Ishikawa (cell line): Measurements from ENCODE around the gene HUS1.
A peak's percentile ranks its signal among the peaks of the same experiment; 100 is the strongest.

ENCODE experiments used
- CEBPB ChIP-seq: IDR thresholded peaks from 2 replicates; pipeline ENCODE4 v1.6.1; 2012
- CREB1 ChIP-seq: IDR thresholded peaks from 2 replicates; pipeline ENCODE4 v1.6.1; 2012; ENCODE audit warnings: low read depth
- EGR1 ChIP-seq: IDR thresholded peaks from 2 replicates; pipeline ENCODE4 v1.6.1; 2012
- EP300 ChIP-seq: IDR thresholded peaks from 2 replicates; pipeline ENCODE4 v1.6.1; 2012; ENCODE audit warnings: borderline replicate concordance
- FOXM1 ChIP-seq: IDR thresholded peaks from 2 replicates; pipeline ENCODE4 v1.6.1; 2012; ENCODE audit warnings: low read depth, borderline replicate concordance
- NFIC ChIP-seq: IDR thresholded peaks from 2 replicates; pipeline ENCODE4 v1.6.1; 2012
- RAD21 ChIP-seq: IDR thresholded peaks from 2 replicates; pipeline ENCODE4 v1.6.1; 2012; ENCODE audit warnings: low read depth
- TAF1 ChIP-seq: IDR thresholded peaks from 2 replicates; pipeline ENCODE4 v1.6.1; 2012; ENCODE audit warnings: low read depth, mild to moderate bottlenecking
- TCF12 ChIP-seq: IDR thresholded peaks from 2 replicates; pipeline ENCODE4 v1.6.1; 2012; ENCODE audit warnings: low read depth
- TEAD4 ChIP-seq: IDR thresholded peaks from 2 replicates; pipeline ENCODE4 v1.6.1; 2012
- YY1 ChIP-seq: IDR thresholded peaks from 2 replicates; pipeline ENCODE4 v1.6.1; 2012; ENCODE audit warnings: low read depth
- ZBTB7A ChIP-seq: IDR thresholded peaks from 2 replicates; pipeline ENCODE4 v1.6.1; 2012; ENCODE audit warnings: low read depth
- TF ChIP-seq, protein P1 (sequence below): IDR thresholded peaks from 2 replicates; pipeline ENCODE4 v1.6.1; 2012
- TF ChIP-seq, protein P2 (sequence below): IDR thresholded peaks from 2 replicates; pipeline ENCODE4 v1.6.1; 2012; ENCODE audit warnings: low read depth, mild to moderate bottlenecking
- TF ChIP-seq, protein P3 (sequence below): IDR thresholded peaks from 2 replicates; pipeline ENCODE4 v1.6.1; 2012

The HUS1 gene

DNA sequence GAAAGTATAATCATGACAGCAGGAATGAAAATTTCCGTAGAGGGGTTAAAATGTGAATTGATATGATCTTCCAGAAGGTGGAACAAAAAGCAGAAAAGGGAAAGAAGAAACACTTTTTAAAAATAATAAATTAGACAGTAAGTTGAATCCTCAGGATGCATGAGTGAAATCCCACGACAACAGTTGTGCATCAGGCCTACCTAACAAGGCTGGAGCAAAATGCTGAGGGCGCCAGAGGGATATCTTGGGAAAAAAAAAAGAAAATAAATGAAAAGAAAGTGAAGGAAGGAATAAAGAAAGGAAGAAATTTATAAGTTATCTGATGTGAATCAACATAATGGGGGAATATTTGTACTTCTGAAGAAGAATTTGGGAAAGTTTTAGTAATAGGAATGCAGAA is 13.0 kb upstream of the HUS1 start:
- TF ChIP-seq FOXM1 = no peak
- no peak for TF ChIP-seq EGR1
- no peak for TF ChIP-seq TAF1

DNA sequence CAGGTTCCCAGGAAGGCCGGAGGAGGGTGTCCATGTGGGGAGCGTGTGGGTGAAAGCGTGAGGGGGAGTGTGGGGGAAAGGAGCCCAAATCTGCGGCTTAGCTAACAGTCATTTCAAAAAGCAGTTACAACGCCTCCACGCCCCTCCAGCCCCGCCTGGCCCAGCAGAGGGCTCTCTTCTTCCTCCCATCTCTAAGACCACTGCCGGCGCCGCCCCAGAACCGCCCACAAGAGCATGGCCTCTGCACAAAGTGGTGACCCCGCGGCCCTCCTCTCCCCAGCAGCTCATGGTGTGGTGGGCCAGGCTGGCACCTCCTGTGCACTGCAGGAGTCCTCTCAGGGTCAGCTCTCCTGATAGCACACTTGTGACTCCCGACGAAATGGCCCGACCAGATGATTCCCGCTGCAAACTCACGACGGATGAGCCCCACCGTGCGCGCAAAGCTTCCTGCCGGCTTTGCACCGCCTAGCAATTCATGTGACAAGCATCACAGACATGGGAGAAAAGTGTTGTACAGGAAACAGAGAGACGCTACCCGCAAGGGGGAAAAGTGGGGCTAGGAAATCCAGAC is 12.4 kb upstream of the HUS1 start:
- TF ChIP-seq RAD21 = peak; percentile 40; the same call in 1 of the 2 replicates
- TF ChIP-seq, protein P1, sequence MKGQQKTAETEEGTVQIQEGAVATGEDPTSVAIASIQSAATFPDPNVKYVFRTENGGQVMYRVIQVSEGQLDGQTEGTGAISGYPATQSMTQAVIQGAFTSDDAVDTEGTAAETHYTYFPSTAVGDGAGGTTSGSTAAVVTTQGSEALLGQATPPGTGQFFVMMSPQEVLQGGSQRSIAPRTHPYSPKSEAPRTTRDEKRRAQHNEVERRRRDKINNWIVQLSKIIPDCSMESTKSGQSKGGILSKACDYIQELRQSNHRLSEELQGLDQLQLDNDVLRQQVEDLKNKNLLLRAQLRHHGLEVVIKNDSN = no peak
- TF ChIP-seq TCF12 = no peak

DNA sequence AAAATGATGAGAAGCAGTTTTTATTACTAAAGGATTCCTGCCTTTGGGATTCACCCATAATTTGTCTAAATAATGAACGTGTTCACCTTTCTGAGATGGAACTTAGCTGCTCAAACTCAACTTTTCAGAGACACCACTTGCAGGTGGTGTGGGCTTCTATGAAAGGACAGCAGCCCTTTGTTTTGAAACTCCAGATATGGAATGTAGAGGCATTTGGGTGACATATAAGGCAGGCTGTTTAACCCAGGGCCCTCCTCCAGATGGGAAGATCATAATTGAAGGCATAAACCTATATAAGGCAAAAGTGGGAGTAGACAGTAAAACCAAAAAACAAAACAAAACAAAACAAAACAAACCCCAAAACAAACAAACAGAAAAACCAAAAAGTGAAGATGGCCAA is 11.9 kb upstream of the HUS1 start:
- TF ChIP-seq TEAD4 = no peak
- no peak for TF ChIP-seq FOXM1
- TF ChIP-seq, protein P1 = no peak
- TF ChIP-seq, protein P2, sequence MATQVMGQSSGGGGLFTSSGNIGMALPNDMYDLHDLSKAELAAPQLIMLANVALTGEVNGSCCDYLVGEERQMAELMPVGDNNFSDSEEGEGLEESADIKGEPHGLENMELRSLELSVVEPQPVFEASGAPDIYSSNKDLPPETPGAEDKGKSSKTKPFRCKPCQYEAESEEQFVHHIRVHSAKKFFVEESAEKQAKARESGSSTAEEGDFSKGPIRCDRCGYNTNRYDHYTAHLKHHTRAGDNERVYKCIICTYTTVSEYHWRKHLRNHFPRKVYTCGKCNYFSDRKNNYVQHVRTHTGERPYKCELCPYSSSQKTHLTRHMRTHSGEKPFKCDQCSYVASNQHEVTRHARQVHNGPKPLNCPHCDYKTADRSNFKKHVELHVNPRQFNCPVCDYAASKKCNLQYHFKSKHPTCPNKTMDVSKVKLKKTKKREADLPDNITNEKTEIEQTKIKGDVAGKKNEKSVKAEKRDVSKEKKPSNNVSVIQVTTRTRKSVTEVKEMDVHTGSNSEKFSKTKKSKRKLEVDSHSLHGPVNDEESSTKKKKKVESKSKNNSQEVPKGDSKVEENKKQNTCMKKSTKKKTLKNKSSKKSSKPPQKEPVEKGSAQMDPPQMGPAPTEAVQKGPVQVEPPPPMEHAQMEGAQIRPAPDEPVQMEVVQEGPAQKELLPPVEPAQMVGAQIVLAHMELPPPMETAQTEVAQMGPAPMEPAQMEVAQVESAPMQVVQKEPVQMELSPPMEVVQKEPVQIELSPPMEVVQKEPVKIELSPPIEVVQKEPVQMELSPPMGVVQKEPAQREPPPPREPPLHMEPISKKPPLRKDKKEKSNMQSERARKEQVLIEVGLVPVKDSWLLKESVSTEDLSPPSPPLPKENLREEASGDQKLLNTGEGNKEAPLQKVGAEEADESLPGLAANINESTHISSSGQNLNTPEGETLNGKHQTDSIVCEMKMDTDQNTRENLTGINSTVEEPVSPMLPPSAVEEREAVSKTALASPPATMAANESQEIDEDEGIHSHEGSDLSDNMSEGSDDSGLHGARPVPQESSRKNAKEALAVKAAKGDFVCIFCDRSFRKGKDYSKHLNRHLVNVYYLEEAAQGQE = no peak
- TF ChIP-seq ZBTB7A = no peak
- TF ChIP-seq RAD21 = no peak
- TF ChIP-seq EGR1 = no peak
- TF ChIP-seq, protein P3, sequence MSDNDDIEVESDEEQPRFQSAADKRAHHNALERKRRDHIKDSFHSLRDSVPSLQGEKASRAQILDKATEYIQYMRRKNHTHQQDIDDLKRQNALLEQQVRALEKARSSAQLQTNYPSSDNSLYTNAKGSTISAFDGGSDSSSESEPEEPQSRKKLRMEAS = no peak
- TF ChIP-seq CEBPB = no peak

DNA sequence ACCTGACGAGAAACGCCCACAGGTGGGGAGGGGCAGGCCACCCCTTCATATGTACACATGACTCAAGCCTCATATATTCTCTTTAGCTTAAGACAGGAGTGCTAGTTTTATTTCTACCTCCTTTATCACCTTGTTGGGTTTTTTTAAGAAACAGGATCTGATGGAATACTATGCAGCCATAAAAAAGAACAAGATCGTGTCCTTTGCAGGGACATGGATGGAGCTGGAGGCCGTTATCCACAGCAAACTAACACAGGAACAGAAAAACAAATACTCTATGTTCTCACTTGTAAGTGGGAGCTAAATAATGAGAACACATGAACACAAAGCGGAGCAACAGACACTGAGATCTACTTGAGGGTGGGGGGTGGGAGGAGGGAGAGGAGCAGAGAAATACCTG is 11.2 kb upstream of the HUS1 start:
- TF ChIP-seq, protein P2 = no peak
- no peak for TF ChIP-seq FOXM1
- no peak for TF ChIP-seq EGR1
- TF ChIP-seq TAF1 = no peak
- TF ChIP-seq EP300 = no peak
- no peak for TF ChIP-seq ZBTB7A
- no peak for TF ChIP-seq TCF12
- TF ChIP-seq, protein P1 = no peak
- TF ChIP-seq, protein P3 = no peak
- TF ChIP-seq NFIC = no peak

DNA sequence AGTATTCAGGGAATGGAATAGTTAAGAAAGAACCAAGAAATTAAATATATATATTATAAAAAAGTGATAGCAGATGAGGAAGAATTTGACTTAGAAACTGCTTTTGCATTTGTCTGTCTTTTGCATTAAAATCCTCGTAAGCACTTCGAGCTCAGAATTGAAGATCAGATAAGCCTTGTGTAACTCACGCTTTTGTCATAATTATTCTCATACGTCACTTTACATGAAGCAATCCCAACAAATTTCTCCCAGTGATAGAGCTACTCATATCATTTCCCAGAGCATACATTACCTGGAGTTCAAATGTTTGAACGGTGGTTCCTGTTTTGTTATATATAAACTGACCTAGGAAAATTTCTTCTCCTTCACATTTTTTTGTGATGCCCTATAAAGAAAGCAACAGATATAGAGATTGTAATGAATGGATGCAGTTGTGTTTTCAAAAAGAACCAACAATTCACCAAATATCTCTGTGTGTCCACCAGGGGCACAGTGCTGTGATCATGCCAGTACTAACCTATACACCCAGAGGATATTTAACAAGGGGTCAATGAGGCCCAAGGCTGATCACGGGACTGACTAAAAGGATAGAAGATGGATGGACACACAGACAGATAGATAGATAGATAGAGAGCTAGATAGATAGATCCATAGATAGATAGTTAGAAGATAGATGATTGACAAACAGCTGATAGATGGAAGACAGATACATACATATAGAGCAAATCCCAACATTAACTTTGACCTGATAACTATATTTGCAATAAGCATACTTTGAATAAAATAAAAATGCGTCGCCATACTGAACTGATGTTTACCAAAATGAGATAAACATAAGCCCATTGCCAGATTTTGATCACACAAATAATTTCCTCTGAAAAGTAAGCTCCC is 9.3 kb upstream of the HUS1 start:
- TF ChIP-seq YY1 (no peak), EGR1 (no peak), RAD21 (no peak), CREB1 (no peak), ZBTB7A (no peak), TCF12 (no peak), EP300 (no peak), CEBPB (no peak), NFIC (no peak)
- TF ChIP-seq, protein P1 = no peak
- TF ChIP-seq, protein P3 = no peak

DNA sequence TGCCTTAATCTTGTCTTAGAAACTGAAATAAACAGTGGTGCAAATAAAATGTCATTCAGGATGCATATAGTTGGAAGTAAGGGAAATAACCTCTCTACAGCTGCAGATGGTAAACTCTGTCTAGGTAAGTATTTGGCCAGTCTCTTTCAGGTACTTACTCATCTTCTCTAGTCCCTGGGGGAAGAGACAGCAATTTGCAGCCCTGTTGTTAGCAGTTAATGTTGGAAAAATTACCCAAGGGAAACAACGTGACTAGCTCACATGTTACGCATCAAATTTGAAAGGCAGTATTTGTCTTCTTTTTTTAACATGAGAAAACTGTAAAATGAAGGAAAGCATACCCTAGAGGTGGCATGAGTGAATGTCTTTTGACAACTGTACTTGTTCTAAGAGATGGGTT is 3.2 kb upstream of the HUS1 start:
- TF ChIP-seq RAD21 (no peak), FOXM1 (no peak), ZBTB7A (no peak), EGR1 (no peak), TAF1 (no peak), TEAD4 (no peak), TCF12 (no peak), CEBPB (no peak)
- TF ChIP-seq, protein P2 = no peak
